Ascending aorta (tissue), 2 donors: ENCODE data around the gene IQCM. TPM values are rescaled to one million over a fixed set of nuclear protein-coding genes. Genes with fewer than 3 reads are reported as not detected.

ENCODE experiments used
- DNase-seq, 2 donors: peaks; one replicate each; pipeline ENCODE4 v3.0.0-alpha.2; 2019; ENCODE audit warnings: low spot score in 2 of 2
- H3K27ac ChIP-seq, 2 donors: fragments of 200-600 bp; sonication (generic); one replicate each; pipeline ENCODE4 v1.5.1; 2016 to 2017; ENCODE audit warnings: mild to moderate bottlenecking in 1 of 2
- H3K27me3 ChIP-seq: fragments of 200-600 bp; sonication (generic); one replicate; pipeline ENCODE4 v1.5.1; 2017
- H3K36me3 ChIP-seq, 2 donors: fragments of 200-600 bp; sonication (generic); one replicate each; pipeline ENCODE4 v1.5.1; 2016
- H3K4me1 ChIP-seq, 2 donors: fragments of 200-600 bp; sonication (generic); one replicate each; pipeline ENCODE4 v1.5.1; 2016 to 2017; ENCODE audit warnings: mild to moderate bottlenecking in 1 of 2
- H3K4me3 ChIP-seq, 2 donors: fragments of 200-600 bp; sonication (generic); one replicate each; pipeline ENCODE4 v1.5.1; 2016 to 2017; ENCODE audit warnings: mild to moderate bottlenecking in 1 of 2
- H3K9me3 ChIP-seq, 2 donors: fragments of 200-600 bp; sonication (generic); one replicate each; pipeline ENCODE4 v1.5.1; 2016
- intact Hi-C: fragments of 100-400 bp; cut with DNase I; formaldehyde crosslinking; loops from one replicate; pipeline ENCODE4 v1.15.1; 2023
- total RNA-seq: library from RNA; depleted of rRNA; stranded (reverse); fragments of >200 nt; gene quantifications from one replicate; pipeline ENCODE4 v1.1.0, GENCODE V29; 2016
- TF ChIP-seq, protein P1 (sequence below), 3 experiments: fragments of 200-600 bp in 2 of 3; fragments of 450-650 bp in 1 of 3; sonication (generic) in 2 of 3; IDR thresholded peaks; one replicate each; pipeline ENCODE4 v1.5.1; 2016 to 2019; ENCODE audit warnings: antibody characterized with exemption in 3 of 3, mild to moderate bottlenecking in 1 of 3, moderate library complexity in 1 of 3

Gene IQCM
- total RNA-seq, 1 donor from 2014 or later = not detected

DNA sequence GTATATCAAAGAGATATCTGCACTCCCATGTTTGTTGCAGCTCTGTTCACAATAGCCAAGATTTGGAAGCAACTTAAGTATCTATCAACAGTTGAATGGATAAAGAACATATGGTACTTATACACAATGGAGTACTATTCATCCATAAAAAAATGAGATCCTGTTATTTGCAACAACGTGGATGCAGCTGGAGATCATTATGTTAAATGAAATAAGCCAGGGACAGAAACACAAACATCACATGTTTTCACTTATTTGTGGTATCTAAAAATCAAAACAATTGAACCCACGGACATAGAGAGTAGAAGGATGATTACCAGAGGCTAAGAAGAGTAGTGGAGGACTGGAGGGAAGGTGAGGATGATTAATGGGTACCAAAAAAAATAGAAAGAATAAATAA, 14.2 kb downstream of the IQCM start:
- DNase-seq = no peak
- Histone ChIP-seq H3K9me3 (no peaks in the 10 kb centered on the region), H3K27me3 (no peaks in the 10 kb centered on the region), H3K27ac (no peak overlapping the region), H3K36me3 (no peaks in the 10 kb centered on the region), H3K4me3 (no peak overlapping the region), H3K4me1 (no peaks in the 10 kb centered on the region)
- intact Hi-C loops = no loop called here
- TF ChIP-seq, protein P1, sequence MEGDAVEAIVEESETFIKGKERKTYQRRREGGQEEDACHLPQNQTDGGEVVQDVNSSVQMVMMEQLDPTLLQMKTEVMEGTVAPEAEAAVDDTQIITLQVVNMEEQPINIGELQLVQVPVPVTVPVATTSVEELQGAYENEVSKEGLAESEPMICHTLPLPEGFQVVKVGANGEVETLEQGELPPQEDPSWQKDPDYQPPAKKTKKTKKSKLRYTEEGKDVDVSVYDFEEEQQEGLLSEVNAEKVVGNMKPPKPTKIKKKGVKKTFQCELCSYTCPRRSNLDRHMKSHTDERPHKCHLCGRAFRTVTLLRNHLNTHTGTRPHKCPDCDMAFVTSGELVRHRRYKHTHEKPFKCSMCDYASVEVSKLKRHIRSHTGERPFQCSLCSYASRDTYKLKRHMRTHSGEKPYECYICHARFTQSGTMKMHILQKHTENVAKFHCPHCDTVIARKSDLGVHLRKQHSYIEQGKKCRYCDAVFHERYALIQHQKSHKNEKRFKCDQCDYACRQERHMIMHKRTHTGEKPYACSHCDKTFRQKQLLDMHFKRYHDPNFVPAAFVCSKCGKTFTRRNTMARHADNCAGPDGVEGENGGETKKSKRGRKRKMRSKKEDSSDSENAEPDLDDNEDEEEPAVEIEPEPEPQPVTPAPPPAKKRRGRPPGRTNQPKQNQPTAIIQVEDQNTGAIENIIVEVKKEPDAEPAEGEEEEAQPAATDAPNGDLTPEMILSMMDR (IDR thresholded peaks at IDR 0.05) = no peak

DNA sequence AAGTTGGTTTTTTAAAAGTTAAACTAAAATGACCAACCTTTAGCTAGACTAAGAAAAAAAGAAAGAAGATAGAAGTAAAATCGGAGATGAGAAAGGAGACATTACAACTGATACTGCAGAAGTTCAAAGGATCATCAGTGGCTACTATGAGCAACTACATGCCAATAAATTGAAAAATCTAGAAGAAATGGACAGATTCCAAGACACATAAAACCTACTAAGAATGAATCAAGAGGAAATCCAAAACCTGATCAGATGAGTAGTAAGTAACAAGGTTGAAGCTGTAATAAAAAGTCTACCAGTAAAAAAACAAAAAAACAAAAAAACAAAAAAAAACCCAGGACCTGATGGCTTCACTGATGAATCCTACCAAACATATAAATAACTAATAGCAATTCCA, 16.1 kb downstream of the IQCM start:
- Histone ChIP-seq H3K36me3 (no peaks in the 10 kb centered on the region), H3K4me3 (no peak overlapping the region), H3K9me3 (no peaks in the 10 kb centered on the region), H3K27ac (no peak overlapping the region), H3K4me1 (no peaks in the 10 kb centered on the region), H3K27me3 (no peaks in the 10 kb centered on the region)
- TF ChIP-seq, protein P1 (IDR thresholded peaks at IDR 0.05) = no peak
- DNase-seq = no peak
- intact Hi-C loops = no loop called here

DNA sequence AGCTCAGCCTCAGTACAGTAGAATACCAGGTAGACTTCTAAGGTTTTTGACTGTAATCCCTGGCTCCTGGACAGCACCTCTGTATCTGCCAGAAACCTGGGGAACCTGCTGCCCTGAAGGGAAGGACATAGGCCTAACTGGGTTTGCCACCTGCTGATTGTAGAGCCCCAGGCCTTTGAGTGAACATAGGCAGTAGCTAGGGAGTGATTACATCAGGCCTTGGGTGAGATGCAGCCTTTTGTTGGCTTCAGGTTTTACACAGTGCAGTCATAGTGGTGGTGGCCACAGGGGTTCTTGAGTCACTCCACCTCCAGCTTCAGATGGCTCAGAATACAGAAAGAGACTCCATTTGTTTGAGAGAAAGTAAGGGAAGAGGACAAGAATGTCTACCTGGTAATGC, 19.3 kb downstream of the IQCM start:
- H3K9me3 ChIP-seq = no peaks in the 10 kb centered on the region
- TF ChIP-seq, protein P1 (IDR thresholded peaks at IDR 0.05) = no peak
- DNase-seq = no peak
- no peaks in the 10 kb centered on the region for H3K4me1 ChIP-seq
- no peaks in the 10 kb centered on the region for H3K36me3 ChIP-seq
- H3K27ac ChIP-seq = no peak overlapping the region
- H3K27me3 ChIP-seq = no peaks in the 10 kb centered on the region
- no peak overlapping the region for H3K4me3 ChIP-seq
- intact Hi-C loops = no loop called here

DNA sequence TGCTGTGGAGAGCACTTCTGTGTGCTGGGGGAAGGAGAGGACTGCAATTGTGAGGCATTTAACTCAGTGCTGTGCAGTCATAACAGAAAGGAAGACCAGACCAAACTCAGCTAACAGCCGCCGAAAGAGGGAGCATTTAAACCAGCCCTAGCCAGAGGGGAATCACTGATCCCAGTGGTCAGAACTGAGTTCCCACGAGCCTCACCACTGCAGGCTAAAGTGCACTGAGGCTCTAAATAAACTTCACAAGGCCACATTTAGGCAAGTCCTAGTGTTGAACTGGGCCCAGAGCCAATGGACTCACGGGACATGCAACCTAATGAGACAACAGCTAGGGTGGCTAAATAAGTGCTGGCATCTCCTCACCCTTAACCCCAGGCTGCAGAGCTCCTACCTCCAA, 20.4 kb downstream of the IQCM start:
- TF ChIP-seq, protein P1 (IDR thresholded peaks at IDR 0.05) = no peak
- Histone ChIP-seq H3K27ac (no peak overlapping the region), H3K4me1 (no peaks in the 10 kb centered on the region), H3K4me3 (no peak overlapping the region), H3K9me3 (no peaks in the 10 kb centered on the region), H3K27me3 (no peaks in the 10 kb centered on the region), H3K36me3 (no peaks in the 10 kb centered on the region)
- DNase-seq = no peak
- intact Hi-C loops = no loop called here

DNA sequence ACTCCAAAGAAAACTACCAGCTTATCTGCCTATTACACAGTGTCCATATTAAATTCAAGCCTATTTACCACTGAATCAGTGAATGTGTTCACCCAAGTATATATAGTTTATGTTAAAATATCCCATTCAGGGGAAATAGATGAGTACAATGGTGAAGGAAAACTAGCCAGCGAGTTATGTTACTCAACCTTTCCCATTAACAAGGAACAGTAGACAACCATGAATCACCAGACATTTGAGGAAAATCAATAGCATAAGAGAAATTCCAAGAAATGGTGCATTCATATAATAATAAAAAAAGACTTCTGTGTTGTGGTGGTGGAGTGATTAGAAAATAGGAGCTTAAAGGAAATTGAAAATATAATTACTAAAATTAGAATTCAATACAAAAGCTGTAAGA, 21.3 kb downstream of the IQCM start:
- Histone ChIP-seq H3K4me1 (no peaks in the 10 kb centered on the region), H3K9me3 (no peaks in the 10 kb centered on the region), H3K27me3 (no peaks in the 10 kb centered on the region), H3K27ac (no peak overlapping the region), H3K36me3 (no peaks in the 10 kb centered on the region), H3K4me3 (no peak overlapping the region)
- TF ChIP-seq, protein P1 (IDR thresholded peaks at IDR 0.05) = no peak
- no peak for DNase-seq
- intact Hi-C loops = no loop called here

DNA sequence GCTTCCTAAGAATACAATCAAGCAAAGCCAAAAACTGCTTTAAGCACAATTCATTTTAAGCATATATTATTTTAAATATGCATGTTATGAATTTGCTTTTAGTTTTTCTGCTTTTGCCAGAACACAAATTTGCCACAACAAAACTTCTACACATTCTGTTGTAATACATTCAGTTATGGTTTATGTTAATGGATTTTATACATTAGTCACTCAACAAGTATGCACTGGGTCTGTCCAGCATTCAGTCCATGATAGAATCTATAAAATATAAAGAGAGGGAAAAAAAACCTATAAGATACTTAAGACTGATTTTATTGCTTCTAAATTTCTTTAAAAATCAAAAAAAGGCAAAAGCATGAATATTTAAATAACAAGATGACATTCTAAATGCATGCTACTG, 22.2 kb downstream of the IQCM start:
- Histone ChIP-seq H3K27me3 (no peaks in the 10 kb centered on the region), H3K27ac (no peak overlapping the region), H3K36me3 (no peaks in the 10 kb centered on the region), H3K4me1 (no peaks in the 10 kb centered on the region), H3K9me3 (no peaks in the 10 kb centered on the region), H3K4me3 (no peak overlapping the region)
- TF ChIP-seq, protein P1 (IDR thresholded peaks at IDR 0.05) = no peak
- DNase-seq = no peak
- intact Hi-C loops = no loop called here
